GM21576 (cell line): ENCODE data around the gene CSNK1E.

Experiments used
- ATAC-seq: cut with Tn5 transposase; IDR thresholded peaks from one replicate; pipeline ENCODE4 v1.9.1; 2021; ENCODE audit warnings: mild to moderate bottlenecking, moderate library complexity; ENCODE audit not compliant: unreplicated experiment

The CSNK1E gene

DNA sequence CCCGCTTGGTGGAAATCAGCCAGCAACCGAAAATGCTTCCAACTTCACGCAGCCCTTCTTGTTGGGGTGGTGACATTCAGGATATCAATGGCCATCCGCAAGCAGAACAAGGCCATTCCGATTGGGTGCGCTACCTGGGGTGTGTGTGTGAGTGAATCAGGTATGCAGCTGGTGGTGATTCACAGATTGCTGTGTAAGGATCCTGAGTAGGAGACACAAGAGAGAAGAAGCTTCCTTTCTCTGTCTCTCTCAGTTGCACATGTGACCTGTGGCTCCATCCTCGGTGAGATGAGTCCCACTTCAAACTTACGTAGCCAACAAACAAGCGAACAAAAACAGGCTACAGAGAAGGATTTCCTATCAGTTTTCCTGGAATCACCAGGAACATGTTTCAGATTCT lies 34.8 kb downstream of the CSNK1E start:
- no peak for ATAC-seq

DNA sequence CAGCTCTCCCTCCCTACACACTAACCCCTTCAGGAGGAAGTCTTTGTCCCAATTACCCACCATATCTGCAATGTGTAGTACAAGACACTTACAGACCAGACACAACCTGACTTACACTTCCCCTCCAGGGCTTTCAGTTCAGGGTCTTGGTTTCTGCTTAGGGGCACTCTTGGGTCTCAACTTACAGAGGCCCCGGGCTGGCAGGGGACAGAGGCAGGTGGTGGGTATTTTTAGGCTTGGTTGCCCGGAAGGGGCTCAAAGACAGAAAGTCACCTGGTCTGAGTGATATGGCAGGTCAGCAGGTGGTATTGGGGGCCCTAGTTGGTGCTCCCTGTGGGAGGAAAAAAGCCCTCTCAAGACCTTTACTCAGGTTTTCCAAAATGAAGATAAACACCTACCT lies 41.1 kb downstream of the CSNK1E start:
- ATAC-seq = no peak

DNA sequence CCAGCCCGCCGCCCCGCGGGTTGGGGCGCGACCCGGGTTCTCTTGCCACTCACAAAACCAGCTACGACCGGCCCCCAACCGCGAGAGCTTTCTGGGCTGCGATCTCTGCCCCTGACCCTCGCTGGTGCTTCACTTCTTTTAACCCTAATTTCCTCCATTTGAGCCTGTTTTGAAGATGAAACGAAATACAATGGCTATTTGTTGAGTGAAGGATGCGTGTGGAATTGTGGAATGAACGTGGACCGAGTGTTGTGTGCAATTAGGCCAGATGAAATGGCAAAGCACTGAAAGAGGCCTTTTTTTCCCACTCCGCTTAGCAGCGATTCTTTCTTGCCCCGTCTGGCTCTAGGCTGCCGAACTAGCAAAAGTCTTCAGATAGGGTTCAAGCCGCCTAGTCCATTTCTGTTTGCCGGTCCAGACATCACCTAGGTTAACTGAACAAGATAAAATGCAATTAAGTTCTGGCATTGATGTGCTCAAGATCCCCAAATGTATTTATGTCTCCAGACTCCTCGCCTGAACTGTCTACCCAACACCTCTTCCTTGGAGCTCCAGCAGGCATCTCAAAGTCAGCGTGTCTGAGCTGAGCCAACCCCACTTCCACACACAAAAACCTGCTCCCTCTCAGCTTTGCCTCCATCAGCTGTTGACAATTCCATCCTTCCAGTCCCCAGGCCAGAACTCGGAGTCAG lies 44.0 kb downstream of the CSNK1E start:
- ATAC-seq = no peak

DNA sequence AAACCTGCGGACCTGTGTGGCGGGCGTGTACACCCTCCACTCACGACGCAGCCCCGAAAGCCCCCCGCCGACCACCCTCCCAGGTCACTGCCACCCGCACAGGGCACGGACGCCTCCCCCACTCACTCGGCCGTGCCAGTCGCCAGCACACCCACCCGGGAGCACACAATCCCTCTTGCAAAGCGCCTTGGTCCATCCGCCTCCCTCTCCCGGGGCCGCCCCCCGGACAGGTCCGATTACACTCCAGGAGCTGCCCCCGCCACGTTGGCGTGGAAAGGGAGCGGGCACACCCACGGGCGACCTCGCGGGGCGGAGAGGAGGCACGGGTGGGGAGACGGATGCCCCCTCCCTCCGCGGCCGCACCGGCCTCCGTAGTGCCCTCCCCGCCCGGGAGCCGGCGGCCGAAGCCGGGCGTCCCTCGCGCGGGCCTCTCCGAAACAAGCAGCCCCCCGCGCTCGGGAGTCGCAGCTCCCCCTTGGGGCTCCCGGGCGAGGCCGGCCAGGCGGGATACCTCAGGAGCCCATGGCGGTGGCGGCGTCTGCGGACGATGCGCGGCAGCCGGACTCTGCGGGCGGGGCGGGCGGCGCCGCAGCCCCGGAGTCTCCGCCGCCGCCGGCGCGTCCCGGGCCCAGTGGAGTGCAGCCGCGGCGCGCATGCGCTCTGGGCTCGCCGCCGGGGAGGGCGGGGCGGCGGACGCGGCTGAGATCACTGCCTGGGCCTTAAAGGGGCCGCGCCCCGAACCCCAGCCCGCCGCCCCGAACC lies 44.7 kb downstream of the CSNK1E start, which contains the start of gene TMEM184B:
TMEM184B (minus strand) TSS at position 638 of the 762 bp plus-strand sequence. CDS start 25,049 bp downstream, outside the sequence.
- ATAC-seq = peak; percentile 58

DNA sequence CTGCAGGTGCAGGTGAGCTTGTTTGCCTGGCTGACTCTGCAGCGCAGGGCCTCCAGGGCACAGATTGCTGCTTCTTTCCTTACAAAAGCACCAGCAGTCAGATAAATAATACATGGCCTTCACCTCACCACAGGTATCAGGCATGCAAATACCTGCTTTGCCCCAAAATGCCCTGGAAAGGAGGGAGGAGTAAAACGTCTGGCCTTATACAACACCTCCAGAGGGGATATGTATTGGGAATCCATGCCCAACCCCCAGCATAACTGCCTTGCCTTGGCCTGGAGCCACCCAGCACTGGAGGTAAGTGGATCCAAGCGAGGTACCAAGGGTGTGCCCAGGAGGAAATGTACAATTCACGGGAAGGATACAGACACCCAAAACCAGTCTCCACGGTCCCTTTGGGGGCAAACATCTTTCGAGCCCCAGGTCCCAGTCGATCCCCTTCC lies 45.3 kb downstream of the CSNK1E start:
- no peak for ATAC-seq

DNA sequence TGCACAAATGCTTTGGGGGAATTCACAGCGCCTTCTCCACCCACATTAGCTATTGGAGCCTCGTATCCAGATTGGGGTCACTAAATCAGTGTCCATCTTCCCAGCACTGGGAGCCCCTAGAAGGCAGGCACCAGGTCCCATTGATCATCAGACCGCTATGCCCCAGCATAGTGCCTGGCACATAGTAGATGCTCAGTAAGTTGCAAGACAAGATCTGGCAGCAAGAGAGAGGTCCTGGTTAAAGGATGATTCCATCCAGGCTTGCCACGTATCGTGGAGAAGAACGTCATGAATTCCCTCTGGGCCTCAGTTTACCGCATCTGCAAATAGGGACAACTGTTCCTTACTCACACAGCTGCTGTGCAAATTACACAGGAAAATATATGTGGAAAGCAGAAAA lies 46.1 kb downstream of the CSNK1E start:
- no peak for ATAC-seq

DNA sequence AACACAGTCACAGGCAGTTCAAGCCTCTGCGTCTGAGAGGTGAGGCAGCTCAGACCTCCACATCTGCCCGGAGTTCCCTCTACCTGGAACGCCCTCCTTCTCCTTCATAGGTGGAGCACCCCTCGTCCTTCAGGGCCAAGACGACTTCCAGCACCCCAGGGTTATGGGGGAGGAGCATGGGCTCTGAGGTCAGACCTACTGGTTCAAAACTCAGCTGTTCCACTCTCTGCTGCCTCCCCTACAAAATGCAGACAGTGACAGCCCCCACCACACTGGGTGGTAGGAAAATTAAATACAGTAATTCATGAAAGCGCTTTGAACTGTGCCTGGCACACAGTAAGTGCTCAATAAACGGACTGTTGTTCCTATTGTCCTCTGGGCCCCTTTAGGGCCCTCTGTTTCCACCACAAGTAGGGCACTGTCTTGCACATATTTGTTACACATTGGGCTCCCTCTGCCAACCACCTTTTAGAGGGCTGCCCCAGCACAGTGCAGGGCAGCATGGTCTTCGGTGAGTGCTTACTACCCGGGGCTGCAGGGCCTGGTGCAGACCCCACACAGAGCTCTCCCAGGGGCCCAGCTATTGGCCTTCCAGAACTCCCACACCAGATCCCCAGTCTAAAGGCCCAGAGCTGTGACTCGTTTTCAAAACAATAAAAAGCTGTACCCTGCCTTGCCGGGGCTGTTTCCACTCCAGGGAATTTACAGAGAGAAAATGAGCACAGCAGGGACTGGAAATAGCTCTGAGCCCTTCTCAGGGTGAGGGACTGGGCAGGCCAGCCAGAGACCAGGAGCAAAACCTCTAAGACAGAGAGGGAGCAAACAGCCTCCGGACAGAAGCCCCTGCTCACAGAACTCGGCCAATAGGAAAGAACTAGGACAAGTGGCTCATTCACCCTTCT lies 46.9 kb downstream of the CSNK1E start:
- ATAC-seq = no peak

DNA sequence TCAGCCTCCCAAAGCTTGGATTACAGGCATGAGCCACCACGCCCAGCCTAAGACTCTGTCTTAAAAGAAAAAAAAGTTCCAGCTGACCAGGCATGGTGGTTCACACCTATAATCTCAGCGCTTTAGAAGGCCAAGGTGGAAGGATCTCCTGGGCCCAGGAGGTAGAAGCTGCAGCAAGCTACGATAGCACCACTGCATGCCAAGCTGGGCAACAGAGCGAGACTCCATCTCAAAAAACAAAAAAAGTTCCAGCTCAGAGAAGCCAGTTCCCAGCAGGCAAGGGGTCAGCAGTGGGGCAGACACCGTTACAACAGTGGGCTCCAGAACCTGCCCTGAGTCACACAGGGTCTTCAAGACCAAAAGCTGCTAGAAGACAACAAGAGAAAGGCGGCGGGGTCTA lies 47.8 kb downstream of the CSNK1E start:
- ATAC-seq = no peak

DNA sequence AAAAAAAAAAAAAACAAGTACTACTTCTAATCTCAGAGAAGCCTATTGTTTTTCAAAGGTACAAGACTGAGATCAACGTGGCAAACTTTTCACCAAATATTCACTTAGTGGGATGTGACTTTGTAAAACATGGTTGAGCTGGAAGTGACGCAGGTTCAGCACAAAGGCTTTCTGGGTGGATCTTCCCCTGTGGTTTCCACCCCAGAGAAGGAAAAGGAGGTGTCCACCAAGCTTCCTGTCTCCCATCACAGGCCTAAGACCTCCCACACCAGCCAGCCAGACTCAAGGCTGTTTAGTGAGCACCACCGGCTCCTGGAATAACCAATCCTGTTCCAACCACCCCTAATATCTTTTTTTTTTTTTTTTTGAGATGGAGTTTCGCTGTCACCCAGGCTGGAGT lies 50.1 kb downstream of the CSNK1E start:
- ATAC-seq = no peak

DNA sequence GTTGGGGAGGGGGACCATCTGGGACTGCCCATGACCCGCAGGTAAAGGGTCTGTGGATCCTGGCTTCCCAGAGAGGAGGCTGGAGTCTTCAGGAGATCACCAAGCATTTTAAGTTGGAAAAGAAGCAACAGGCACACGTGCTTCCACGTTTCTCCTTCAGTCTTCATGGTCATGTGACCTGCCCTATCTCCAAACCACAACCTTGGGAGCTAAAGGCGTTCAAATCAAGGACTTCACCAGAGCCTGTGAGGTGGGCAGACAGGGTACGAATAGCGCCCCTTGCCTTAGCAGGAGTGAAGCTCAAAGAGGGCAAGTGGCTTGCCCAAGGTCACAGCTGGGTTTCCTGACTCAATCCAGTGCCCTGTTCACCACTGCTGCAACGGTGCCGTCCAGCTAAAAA lies 51.1 kb downstream of the CSNK1E start:
- no peak for ATAC-seq

DNA sequence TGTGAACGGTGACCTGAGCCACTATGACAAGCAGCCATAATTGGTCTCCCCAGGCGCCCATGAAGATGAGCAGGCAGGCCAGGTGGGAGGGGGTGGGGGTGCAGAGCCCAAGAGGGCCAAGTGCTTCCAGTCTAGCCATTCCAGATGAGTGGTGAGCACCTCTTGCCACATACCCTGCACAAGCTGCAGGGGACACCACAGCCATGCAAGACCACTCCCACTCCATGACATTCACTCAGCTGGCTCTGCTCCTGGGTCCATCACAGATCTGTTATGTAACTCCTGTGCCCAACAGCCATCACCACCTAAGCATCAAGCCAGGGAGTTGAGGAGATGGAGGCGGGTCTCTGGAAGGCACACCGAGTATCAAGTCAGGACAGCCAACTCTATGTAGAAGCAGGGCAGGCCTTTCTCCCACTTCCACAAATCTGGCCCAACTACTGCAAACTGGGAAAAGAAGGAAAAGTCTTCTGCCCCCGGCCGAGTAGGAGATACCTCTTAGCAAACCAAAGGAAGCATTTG lies 52.9 kb downstream of the CSNK1E start:
- ATAC-seq = no peak

DNA sequence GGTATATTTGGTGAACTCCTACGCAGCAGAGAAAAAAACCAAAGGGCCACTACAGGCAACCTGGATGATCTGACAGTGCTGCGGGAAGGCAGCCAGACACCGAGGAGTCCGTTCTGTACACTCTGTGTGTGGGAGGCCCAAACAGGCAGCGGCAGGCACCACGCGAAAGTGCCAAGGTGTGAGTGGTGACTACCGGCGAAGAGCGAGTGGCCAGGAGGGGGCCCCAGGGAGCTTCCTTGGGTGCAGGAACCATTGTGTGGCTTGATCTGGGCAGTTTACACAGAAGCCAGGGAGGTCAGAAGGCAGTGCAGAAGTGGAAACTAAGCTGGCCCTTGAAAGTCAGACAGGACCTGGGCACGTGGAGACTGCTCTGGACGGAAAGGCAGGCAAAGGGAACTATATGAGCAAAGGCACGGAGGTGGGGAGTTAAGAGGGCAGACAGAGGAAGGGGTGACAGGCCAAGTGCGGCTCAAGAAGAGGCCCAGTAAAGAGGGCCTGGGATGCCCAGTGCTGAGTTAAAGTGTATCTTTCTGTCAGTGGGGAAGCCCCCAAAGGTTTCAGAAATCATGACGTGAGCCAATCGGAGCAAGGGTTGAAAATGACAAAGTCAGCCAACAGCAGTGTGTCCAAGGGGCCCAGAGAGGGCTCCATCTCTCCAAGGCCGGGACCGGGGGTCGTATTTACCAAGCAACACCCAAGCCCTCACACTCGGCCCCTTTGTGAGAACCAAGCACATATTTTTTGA lies 55.0 kb downstream of the CSNK1E start:
- no peak for ATAC-seq

DNA sequence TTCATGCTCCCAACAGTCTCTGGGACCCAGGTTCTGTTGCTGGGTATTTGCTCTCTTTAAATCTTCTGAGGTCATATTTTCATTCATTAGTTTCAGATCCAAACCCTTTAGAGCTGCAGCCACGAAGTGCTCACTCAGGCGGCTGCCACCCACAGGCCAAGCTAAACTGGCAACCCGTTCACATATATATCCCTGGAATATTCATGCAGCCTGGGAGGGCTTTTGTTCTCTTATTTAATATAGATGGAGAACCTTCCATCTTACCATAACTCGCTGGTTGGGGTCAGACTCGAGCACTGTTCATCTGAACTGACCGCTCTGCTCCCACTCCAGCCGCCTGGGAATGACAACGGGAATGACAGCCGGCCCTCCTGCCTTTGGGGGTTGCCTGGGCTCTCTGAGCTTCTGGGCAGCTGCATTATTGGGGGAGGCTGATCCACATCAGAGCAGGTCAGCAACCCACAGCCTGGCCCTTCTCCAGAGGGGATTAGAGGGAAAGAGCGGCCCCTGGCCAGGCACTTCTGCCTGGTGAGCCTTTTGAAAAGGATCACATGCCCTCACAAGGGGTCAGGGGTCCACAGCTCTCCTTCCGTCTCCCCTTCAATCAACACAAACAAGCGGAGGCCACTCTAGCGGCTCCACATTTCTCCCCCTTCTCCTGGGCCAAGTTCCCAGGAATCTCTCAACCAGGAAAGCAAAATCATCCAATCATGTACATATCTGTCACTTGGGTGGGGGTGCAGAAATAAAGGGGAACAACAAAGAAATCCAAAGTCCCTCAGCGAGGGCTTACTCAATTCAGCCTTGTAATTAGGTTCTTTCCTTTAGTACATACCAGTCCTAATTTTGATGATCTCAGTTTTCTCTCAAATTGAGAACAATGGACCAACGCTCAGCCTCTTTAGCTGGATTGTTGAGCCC lies 56.2 kb downstream of the CSNK1E start:
- ATAC-seq = peak; percentile 22

DNA sequence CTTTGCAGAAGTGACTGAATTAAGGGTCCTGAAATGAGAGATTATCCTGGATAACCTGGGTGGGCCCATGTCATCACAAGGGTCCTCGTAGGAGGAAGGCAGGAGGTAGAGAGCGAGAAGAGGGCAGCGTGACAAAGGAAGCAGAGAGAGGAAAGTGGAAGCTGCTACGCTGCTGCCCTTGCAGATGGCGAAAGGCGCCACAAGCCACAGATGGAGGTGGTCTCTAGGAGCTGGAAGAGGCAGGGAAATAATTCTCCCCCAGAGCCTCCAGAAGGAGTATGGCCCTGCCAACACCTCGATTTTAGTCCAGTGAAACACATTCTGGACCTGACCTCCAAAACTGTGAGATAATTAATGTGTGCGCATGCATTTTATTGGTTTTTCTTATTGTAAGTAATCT lies 57.9 kb downstream of the CSNK1E start:
- no peak for ATAC-seq

DNA sequence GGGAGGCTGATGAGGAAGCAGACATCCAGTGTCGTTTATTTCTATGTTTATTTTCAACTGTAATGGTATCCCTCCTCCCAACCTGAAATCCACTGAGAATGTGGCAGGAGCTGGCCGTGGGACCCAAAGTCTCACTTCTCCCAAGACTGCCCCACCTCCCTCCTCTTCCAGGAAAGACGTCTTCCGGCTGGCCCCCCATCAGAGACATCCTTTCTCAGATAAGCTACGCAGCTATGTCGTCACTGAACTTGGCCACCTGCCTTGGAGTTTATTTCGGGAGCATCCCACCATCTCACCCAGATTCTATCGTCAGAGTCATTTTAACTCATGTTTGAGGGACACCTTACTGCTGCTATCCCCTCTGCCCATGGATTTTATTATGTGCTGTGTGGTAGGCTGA lies 58.3 kb downstream of the CSNK1E start:
- no peak for ATAC-seq

DNA sequence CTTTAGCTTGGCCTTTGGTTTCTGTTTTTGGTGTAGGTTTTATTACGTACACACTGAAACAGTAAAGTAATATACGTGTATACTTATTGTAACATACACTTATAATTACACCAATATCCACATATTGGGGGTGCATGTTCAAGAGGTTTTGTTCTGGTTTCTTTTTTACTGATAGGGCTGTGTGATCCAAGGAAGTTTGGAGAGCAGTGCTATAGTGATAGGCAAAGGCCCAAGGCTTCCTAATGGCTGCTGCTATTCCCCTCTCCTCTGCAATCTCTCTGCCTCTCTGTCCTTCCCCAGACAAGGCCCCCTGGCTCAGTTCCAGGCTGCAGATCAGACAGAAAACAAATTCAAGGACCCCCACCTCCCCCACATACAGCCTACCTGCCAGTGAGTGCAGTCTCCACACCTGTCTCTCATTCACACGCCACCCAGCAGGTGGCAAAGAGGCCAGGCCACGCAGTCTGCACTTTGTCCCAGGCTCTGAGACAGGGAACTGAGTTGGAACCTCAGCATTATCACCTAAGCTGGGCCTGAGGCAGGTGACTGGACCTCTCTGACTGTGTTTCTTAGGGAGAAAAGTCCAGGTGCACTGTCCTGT lies 59.5 kb downstream of the CSNK1E start:
- ATAC-seq = no peak

DNA sequence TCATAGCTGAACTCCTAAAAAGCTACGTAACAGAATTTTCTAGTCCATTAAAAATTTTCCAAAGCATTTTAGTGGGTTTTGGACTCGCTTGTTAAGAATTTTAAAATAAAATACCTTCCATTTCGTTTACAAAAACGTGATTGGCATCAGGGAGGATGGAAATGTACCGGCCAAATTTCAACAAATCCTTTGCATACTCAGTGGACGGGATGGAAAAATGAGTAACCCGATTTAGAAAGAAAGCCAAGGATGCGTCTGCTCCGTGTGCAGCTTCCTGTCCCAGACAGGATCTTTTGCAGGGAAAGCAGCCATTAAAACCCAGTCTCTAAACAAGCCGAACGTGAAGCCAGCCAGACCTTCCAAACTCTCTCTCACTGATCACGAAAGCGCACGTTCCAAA lies 60.1 kb downstream of the CSNK1E start:
- ATAC-seq = no peak

DNA sequence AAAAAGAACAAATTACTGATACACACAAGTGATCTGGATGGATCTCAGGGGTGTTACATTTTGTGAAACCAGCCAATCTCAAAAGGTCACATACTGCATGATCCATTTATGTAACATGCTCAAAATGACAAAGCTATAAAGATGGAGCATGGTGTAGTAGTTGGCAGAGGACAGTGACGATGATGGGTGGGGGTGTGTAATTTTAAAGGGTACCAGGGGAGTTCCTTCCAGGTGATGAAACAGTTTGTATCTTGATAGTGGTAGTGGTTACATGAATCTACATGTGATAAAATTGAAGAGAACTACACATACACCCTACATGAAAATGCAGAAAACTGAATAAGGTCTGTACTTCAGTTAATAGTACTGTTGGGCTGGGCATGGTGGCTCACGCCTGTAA lies 61.5 kb downstream of the CSNK1E start:
- ATAC-seq = no peak

DNA sequence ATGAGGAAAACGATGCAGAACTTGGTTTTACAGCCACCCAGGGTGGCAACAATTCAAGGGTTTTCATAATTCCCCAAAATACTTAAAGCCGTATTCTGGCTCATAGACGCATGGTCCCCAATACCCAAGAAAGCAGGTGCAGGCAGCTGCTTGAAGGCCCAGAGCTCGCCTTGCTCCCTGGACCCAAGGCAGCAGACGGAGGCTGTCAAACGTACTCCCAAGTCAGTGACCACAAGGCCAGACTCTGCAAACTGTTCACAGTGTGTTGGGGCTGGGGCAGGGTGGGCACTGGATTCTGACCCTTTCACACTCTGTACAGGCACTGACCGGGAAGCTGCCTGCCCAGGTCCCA lies 65.9 kb downstream of the CSNK1E start:
- no peak for ATAC-seq
